GM12801 (cell line): ENCODE results near the gene SOST.

Experiments used
- TF ChIP-seq, protein P1 (sequence below): IDR thresholded peaks from one replicate; pipeline ENCODE4 v1.5.1; 2011; ENCODE audit warnings: control low read depth; ENCODE audit not compliant: insufficient read length; ENCODE audit errors: extremely low read depth

The SOST gene

DNA sequence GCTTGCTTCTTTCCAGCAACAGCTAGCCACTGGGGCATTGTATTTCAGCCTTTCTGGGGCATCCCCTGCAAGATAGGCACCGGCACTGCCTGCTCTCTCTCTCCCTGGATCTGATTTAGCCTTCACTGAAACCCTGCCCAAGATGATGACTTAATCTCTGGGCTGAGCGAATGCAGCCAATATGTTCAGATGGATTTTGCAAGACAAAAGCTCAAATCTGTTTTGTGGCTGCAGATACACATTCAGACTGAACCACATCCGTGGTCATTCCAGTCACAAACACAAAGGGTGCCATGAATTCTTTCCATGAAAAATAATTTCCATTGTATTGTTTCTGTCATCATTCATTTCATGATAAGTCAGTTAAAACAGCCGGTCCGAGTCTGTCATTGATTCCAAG, 24.2 kb downstream of the SOST start:
- TF ChIP-seq, protein P1, sequence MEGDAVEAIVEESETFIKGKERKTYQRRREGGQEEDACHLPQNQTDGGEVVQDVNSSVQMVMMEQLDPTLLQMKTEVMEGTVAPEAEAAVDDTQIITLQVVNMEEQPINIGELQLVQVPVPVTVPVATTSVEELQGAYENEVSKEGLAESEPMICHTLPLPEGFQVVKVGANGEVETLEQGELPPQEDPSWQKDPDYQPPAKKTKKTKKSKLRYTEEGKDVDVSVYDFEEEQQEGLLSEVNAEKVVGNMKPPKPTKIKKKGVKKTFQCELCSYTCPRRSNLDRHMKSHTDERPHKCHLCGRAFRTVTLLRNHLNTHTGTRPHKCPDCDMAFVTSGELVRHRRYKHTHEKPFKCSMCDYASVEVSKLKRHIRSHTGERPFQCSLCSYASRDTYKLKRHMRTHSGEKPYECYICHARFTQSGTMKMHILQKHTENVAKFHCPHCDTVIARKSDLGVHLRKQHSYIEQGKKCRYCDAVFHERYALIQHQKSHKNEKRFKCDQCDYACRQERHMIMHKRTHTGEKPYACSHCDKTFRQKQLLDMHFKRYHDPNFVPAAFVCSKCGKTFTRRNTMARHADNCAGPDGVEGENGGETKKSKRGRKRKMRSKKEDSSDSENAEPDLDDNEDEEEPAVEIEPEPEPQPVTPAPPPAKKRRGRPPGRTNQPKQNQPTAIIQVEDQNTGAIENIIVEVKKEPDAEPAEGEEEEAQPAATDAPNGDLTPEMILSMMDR, result no peak

DNA sequence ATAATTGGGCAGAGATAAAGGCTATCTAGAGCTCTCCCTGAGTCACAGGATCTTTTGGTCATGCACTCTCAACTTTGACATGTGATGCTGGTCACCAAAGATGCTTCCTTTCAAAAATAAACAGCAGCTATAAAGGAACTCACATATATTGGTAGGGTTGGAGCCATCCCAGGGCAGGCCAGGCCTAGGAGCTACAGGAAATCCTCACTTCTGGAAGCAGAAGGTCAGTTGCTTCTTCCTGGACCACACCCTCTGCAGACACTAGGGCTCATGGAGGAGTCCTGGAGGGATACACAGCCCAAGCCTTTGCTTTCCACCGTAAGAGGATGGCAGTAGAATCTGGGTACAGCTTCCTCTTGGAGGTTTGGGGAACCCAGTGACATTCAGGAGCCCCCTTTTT, 24.6 kb downstream of the SOST start:
- TF ChIP-seq, protein P1, result no peak

DNA sequence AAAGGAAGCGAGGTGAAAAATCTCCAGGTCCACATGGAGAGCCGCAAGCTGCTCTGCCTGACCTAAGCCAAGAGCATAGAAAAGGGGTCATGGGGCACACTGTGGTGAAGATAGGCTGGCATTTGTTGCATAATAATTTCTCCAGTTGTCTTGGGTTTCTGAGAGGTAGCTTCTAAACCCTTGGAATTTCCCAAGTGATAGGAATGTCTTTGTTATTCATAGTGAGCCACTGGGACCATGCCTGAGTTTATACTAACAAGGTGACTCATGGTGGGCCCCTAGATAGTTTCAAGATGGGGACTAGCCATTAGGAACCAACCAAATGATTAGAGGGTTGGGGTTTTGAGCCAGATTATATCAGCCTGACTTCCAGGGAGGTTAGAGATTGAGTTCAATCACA, 25.6 kb downstream of the SOST start:
- TF ChIP-seq, protein P1, result no peak

DNA sequence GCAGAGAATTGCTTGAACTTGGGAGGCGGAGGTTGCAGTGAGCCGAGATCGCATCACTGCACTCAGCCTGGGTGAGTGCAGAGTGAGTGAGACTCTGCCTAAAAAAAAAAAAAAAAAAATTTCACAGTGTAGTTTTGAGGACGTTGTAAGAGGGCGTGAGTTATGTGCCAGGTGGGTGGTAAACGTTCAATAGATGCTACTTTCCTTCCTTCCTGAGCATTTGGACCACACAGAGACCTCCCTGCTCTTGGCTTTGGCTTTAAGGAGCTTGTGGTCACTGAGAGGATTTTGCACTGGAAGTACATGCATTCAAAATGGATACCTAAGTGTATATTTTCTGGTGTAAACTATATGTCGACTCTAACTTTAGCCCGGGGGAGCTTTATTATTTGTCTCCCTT, 30.5 kb downstream of the SOST start:
- TF ChIP-seq, protein P1, result no peak

DNA sequence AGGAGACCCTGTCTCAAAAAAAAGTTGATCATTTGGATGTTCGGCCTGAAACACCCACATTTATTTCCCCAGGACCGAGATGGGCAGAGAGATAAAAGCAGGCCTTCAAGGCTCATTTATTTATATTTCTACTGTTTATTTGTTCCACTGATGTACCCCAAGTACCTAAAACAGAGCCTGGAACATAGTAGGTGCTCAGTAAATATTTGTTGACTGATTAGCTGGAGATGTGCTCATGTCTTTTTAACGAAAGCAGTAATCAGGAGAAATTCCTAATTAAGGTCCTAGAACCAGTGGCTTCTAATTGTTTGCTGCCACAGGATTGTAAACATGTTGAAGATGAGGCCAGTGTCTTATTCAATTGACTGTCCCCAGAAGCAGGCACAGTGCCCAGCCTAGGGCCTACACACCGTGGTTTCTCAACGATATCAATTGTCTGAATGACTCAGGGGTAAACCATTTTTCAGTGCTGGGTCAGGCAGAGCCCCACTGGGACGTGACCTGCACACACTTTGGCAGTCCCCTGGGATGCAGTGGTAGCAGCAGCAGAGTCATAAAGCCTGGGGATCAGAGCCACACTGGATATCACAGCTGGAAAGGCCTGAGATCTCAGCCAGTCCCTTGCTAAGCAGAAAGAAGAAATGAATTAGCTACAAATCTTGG, 34.8 kb downstream of the SOST start:
- TF ChIP-seq, protein P1, result no peak

DNA sequence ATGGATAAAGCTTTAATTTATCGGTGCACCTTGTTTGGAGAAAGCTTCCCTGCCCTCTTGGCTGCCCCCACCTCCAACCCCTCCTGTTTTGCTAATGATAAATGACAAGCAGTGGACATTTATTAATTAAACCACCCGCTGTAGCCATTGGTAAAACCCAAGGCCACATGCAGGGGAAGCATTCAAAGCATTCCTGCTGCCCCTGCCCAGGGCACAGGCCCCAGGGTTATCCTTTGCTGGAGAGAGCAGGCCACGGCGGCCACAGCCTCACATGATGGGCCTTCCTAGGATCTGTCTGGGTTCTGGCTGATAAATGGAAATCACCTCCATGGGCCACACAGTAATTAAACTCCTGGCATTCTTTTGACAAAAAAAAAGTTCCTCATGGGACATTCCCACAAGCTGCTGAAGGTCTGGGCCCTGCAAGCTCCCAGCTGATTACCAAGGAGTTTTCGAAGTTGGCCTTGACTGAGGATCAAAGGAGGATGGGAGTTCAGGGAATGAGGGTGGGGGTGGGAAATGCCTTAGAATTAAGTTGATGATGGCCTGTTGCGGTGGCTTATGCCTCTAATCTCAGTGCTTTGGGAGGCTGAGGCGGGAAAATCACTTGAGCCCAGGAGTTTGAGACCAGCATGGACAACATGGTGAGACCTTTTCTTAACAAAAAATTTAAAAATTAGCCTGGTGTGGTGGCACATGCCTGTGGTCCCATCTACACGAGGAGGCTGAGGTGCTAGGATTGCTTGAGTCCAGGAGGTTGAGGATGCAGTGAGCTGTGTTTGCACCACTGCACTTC, 35.5 kb downstream of the SOST start:
- TF ChIP-seq, protein P1, result no peak

DNA sequence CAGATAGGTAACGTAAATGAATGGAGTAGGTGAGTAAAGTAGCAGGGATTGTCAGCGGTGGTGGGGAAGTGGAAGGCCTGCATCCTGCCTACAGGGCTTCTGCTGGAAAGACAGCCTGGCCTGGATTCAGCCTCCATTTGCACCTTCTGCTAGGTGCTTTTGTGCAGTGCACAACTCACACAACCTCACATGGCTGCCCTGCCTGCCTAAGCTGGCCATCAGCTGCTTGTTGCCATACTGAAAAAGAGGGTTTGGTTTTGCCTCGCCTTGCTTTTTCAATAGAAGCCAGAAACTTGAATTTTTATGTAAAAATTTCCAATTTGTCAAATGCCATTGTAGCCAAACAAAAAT, 36.3 kb downstream of the SOST start:
- TF ChIP-seq, protein P1, result no peak
